Uterus (tissue), 4 donors: ENCODE measurements around the gene ATP8A2. TPM values are rescaled to one million over a fixed set of nuclear protein-coding genes. Genes with fewer than 3 reads are reported as not detected.

Experiments used
- DNase-seq, 2 donors: peaks; one replicate each; pipeline ENCODE4 v3.0.0-alpha.2; 2019 to 2020
- H3K27ac ChIP-seq, 2 donors: fragments of 200-600 bp; sonication (generic); 1 replicate in 1 of 2; 2 replicates in 1 of 2; pipeline ENCODE4 v1.5.1; 2016 to 2018
- H3K27me3 ChIP-seq, 2 donors: fragments of 200-600 bp; sonication (generic); one replicate each; pipeline ENCODE4 v1.5.1; 2018 to 2019; ENCODE audit warnings: control low read depth in 1 of 2
- H3K36me3 ChIP-seq, 2 donors: fragments of 200-600 bp; sonication (generic); one replicate each; pipeline ENCODE4 v1.5.1; 2019; ENCODE audit warnings: control low read depth in 1 of 2
- H3K4me1 ChIP-seq, 2 donors: fragments of 200-600 bp; sonication (generic); one replicate each; pipeline ENCODE4 v1.5.1; 2018 to 2019; ENCODE audit warnings: control low read depth in 1 of 2
- H3K4me3 ChIP-seq, 2 donors: fragments of 200-600 bp; sonication (generic); 1 replicate in 1 of 2; 2 replicates in 1 of 2; pipeline ENCODE4 v1.5.1; 2018 to 2019; ENCODE audit warnings: mild to moderate bottlenecking in 1 of 2
- H3K9me3 ChIP-seq, 2 donors: fragments of 200-600 bp; sonication (generic); one replicate each; pipeline ENCODE4 v1.5.1; 2019; ENCODE audit warnings: control low read depth in 1 of 2
- POLR2A ChIP-seq, 2 donors: fragments of 450-650 bp; IDR thresholded peaks; one replicate each; pipeline ENCODE4 v1.6.1; 2016; ENCODE audit warnings: antibody characterized with exemption in 2 of 2, mild to moderate bottlenecking in 1 of 2, moderate library complexity in 1 of 2
- intact Hi-C: fragments of 100-400 bp; cut with DNase I; formaldehyde crosslinking; loops from one replicate; pipeline ENCODE4 v1.15.1; 2023; ENCODE audit warnings: low total_unique reads
- total RNA-seq, 4 donors: library from RNA; depleted of rRNA in 3 of 4; stranded (reverse); fragments of >200 nt in 3 of 4; gene quantifications; one replicate each; pipeline versions ENCODE4 v1.1.0 to v1.2.4, GENCODE V29; 2014 to 2023
- TF ChIP-seq, protein P1 (sequence below), 4 experiments: fragments of 200-600 bp in 2 of 4; fragments of 450-650 bp in 2 of 4; sonication (generic) in 2 of 4; IDR thresholded peaks; one replicate each; pipeline ENCODE4 v1.5.1; 2016 to 2019; ENCODE audit warnings: antibody characterized with exemption in 4 of 4, mild to moderate bottlenecking in 2 of 4, moderate library complexity in 1 of 4
- donor health status: DM: yes; HTN: yes; CAD: no.

The ATP8A2 gene
- total RNA-seq, 4 donors from 2014 or later = 0.64 to 21.4 TPM; not detected in 2

DNA sequence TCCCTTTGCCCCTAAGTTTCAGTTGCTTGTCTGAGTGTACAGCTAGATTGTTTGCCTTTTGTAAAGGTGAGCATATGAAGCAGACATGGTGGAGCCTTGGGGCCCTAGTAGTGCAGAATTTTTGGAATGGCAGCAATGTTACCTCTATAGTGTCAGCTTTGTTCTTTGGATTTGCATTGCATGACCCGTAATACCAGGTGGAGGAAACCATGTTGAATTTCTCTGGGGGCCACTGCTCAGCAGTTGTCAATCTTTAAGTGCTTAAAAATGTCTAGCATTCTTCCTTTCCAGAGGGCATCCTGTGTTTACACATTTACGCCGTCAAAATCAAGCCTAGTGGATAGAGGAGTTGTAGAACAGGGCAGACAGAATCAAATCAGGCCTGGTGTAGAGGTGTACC, 303.3 kb downstream of the ATP8A2 start:
- H3K4me3 ChIP-seq = no peak overlapping the region
- intact Hi-C loops = no loop called here
- DNase-seq = no peak
- TF ChIP-seq, protein P1, sequence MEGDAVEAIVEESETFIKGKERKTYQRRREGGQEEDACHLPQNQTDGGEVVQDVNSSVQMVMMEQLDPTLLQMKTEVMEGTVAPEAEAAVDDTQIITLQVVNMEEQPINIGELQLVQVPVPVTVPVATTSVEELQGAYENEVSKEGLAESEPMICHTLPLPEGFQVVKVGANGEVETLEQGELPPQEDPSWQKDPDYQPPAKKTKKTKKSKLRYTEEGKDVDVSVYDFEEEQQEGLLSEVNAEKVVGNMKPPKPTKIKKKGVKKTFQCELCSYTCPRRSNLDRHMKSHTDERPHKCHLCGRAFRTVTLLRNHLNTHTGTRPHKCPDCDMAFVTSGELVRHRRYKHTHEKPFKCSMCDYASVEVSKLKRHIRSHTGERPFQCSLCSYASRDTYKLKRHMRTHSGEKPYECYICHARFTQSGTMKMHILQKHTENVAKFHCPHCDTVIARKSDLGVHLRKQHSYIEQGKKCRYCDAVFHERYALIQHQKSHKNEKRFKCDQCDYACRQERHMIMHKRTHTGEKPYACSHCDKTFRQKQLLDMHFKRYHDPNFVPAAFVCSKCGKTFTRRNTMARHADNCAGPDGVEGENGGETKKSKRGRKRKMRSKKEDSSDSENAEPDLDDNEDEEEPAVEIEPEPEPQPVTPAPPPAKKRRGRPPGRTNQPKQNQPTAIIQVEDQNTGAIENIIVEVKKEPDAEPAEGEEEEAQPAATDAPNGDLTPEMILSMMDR (IDR thresholded peaks at IDR 0.05) = no peak
- no peak for TF ChIP-seq POLR2A (IDR thresholded peaks at IDR 0.05)
- no peaks in the 10 kb centered on the region for H3K27me3 ChIP-seq
- no peak overlapping the region for H3K27ac ChIP-seq
- H3K4me1 ChIP-seq = no peaks in the 10 kb centered on the region
- H3K36me3 ChIP-seq = no peaks in the 10 kb centered on the region
- no peaks in the 10 kb centered on the region for H3K9me3 ChIP-seq

DNA sequence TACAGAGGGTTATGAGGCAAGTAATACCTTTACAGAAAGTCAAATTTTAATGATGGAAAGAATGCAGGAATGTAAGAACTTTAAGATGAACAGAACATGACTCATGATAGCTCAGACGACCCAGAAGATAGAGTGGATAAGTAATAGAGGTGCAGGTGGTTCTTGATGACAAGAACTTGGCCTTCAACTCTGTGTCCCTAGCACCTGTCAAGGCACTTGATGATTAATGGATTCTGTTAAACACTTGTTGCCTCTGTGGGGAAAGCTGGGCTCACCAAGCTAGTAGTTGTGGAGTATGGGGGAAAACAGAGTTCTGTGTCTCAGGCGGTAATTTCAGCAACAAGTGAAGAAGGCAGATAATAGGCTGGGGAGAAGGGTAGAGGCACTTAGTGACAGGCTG, 306.2 kb downstream of the ATP8A2 start:
- intact Hi-C loops = no loop called here
- DNase-seq = no peak
- Histone ChIP-seq H3K27me3 (no peaks in the 10 kb centered on the region), H3K4me1 (no peaks in the 10 kb centered on the region), H3K36me3 (no peaks in the 10 kb centered on the region), H3K4me3 (no peak overlapping the region), H3K9me3 (no peaks in the 10 kb centered on the region), H3K27ac (no peak overlapping the region)
- TF ChIP-seq, protein P1 (IDR thresholded peaks at IDR 0.05) = no peak
- TF ChIP-seq POLR2A (IDR thresholded peaks at IDR 0.05) = no peak

DNA sequence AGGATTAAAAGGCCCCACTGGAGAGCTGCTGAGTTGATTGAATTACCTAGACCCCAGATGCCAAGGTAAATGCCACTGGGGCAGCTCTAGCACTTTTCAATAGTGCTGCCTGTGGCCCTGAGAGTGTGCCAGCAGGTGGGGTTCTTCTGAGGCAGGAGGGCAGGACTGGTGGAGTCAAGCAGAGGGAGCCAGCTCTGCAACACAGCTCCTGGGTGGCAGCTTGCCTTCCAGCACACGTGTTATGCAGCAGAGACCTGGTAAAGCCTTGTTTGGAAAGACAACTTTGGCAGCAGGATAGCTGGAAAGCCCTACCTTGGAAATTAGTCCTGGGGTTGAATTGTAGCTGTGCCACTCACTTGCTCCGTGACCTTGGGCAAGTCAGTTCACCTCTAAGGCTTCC, 306.6 kb downstream of the ATP8A2 start:
- no peaks in the 10 kb centered on the region for H3K9me3 ChIP-seq
- TF ChIP-seq, protein P1 (IDR thresholded peaks at IDR 0.05) = no peak
- TF ChIP-seq POLR2A (IDR thresholded peaks at IDR 0.05) = no peak

DNA sequence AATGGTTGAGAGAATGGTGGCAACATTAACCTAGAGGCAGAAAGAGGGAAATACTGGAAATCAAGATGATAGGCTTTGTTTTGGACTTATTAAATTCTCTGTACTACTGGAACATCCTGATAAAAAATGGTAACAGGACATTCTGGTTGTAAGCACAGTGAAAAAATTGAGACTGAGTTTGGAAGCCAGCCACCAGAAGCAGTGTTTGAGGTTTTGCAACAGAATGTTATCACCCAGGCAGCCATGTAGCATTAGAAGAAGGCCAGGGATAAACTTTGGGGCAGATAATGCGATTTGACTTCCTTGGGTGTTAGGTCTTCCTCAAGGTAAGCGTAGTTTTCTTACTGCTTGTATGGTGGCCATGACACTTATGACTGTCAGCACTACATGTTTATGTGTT, 307.4 kb downstream of the ATP8A2 start:
- TF ChIP-seq, protein P1 (IDR thresholded peaks at IDR 0.05) = no peak
- TF ChIP-seq POLR2A (IDR thresholded peaks at IDR 0.05) = no peak
- no peak overlapping the region for H3K27ac ChIP-seq
- no peaks in the 10 kb centered on the region for H3K36me3 ChIP-seq
- no peaks in the 10 kb centered on the region for H3K4me1 ChIP-seq
- intact Hi-C loops = no loop called here
- no peak for DNase-seq
- H3K9me3 ChIP-seq = no peaks in the 10 kb centered on the region
- H3K4me3 ChIP-seq = no peak overlapping the region
- no peaks in the 10 kb centered on the region for H3K27me3 ChIP-seq

More for the DNA sequence above, 306.6 kb downstream of the ATP8A2 start:
- H3K36me3 ChIP-seq = no peaks in the 10 kb centered on the region
- no peak for DNase-seq
- no peak overlapping the region for H3K27ac ChIP-seq
- H3K27me3 ChIP-seq = no peaks in the 10 kb centered on the region
- H3K4me3 ChIP-seq = no peak overlapping the region
- no peaks in the 10 kb centered on the region for H3K4me1 ChIP-seq
- intact Hi-C loops = no loop called here

DNA sequence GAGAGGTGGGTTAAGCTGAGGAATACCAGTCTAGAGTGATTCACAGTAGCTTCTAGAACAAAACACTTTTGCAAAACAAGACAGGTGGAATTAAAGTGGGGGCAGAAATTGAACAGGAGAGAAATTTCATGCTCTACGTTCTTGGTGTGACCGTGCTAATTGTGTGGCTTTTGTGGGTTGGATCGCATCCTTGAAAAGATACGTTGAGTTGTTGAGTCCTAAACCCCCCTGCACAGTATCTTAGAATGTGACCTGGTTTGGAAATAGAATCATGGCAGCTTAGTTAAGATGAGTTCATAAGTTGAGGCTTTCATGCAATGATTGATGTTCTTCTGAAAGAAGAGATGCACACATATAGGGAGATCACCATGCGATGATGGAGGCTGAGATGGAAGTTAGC, 308.2 kb downstream of the ATP8A2 start:
- Histone ChIP-seq H3K4me3 (no peak overlapping the region), H3K27ac (no peak overlapping the region), H3K36me3 (no peaks in the 10 kb centered on the region), H3K27me3 (no peaks in the 10 kb centered on the region), H3K4me1 (no peaks in the 10 kb centered on the region), H3K9me3 (no peaks in the 10 kb centered on the region)
- no peak for DNase-seq
- TF ChIP-seq, protein P1 (IDR thresholded peaks at IDR 0.05) = no peak
- TF ChIP-seq POLR2A (IDR thresholded peaks at IDR 0.05) = no peak
- intact Hi-C loops = no loop called here
